Astrocyte of the spinal cord (primary cell): Measurements from ENCODE around the gene KCNG2.
"Not testable (repeated sequence)": the region's sequence is repeated elsewhere in the genome, so short reads cannot be mapped to it uniquely, and the experiment has no call there.

Experiments
- DNase-seq: peaks from one replicate; pipeline ENCODE4 v3.0.0; 2011; ENCODE audit warnings: low read depth, low spot score
- H3K4me3 ChIP-seq: 2 replicates; pipeline ENCODE4 v1.5.1; 2011; ENCODE audit warnings: low read depth, mild to moderate bottlenecking, low read length, moderate library complexity
- CTCF ChIP-seq: IDR thresholded peaks from 2 replicates; pipeline ENCODE4 v1.5.1; 2012; ENCODE audit warnings: low read depth, mild to moderate bottlenecking, low read length, inconsistent platforms
- in situ Hi-C: cut with HindIII; loops from 2 replicates; pipeline ENCODE4 v1.10.0; 2017; ENCODE audit warnings: low sequenced_read_pairs

KCNG2 gene, protein sequence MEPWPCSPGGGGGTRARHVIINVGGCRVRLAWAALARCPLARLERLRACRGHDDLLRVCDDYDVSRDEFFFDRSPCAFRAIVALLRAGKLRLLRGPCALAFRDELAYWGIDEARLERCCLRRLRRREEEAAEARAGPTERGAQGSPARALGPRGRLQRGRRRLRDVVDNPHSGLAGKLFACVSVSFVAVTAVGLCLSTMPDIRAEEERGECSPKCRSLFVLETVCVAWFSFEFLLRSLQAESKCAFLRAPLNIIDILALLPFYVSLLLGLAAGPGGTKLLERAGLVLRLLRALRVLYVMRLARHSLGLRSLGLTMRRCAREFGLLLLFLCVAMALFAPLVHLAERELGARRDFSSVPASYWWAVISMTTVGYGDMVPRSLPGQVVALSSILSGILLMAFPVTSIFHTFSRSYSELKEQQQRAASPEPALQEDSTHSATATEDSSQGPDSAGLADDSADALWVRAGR

GRCh38 chr18:79797518-79798345, at the start of gene KCNG2:
Gene KCNG2, plus strand, starts transcription at chr18:79797938. Its CDS starts 65,730 bp downstream, at chr18:79863668.
- DNase-seq = no peak
- no peak within 1 kb of the TSS for H3K4me3 ChIP-seq
- in situ Hi-C loops = no loop called here
- TF ChIP-seq CTCF = peak; percentile 8

DNA sequence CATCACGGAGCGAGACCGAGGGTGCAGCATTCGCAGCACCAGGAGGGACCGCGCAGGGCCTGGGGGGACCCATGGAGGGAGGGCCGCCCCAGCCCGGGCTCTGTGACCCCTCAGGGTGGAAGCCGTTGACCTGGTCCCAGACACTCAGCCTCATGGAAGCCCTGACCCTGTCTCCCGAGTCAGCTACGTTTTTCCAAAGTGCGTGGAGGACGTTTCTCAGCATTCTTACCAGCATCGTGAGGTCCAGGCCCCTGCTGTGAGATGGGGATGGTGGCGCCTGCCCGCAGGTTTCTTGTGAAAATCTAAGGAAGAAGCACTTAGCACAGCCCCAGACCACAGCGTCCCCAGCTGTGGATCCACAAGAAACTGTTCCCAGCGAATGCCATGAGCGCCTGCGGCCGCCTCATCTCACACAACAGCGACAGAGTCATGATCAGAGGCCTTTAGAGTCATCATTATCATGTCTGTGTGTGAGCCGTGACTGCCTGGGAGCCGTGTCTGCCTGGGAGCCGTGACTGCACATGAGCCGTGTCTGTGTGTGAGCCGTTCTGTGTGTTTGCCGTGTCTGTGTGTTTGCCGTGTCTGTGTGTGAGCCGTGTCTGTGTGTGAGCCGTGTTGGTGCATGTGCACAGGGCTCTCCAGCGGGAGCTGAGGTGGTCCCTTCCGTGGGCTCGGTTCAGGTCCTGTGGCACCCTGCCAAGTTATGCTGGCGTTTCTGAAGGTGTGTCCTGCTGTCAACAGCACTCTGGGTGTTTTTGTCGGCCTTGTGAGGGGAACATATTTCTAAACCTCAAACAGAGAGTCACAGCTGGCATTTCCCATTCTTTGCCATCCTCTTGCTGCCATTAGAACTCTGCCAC, 49.2 kb upstream of the KCNG2 start:
- in situ Hi-C loops = no loop called here
- no peak for TF ChIP-seq CTCF
- no peak overlapping the region for H3K4me3 ChIP-seq
- no peak for DNase-seq

GRCh38 chr18:79749251-79750191, 48.2 kb upstream of the KCNG2 start:
- no peak overlapping the region for H3K4me3 ChIP-seq
- TF ChIP-seq CTCF = no peak
- in situ Hi-C loops = no loop called here
- DNase-seq = no peak

GRCh38 chr18:79750980-79751571, 46.7 kb upstream of the KCNG2 start:
- TF ChIP-seq CTCF = no peak
- no peak overlapping the region for H3K4me3 ChIP-seq
- in situ Hi-C loops = no loop called here
- no peak for DNase-seq

DNA sequence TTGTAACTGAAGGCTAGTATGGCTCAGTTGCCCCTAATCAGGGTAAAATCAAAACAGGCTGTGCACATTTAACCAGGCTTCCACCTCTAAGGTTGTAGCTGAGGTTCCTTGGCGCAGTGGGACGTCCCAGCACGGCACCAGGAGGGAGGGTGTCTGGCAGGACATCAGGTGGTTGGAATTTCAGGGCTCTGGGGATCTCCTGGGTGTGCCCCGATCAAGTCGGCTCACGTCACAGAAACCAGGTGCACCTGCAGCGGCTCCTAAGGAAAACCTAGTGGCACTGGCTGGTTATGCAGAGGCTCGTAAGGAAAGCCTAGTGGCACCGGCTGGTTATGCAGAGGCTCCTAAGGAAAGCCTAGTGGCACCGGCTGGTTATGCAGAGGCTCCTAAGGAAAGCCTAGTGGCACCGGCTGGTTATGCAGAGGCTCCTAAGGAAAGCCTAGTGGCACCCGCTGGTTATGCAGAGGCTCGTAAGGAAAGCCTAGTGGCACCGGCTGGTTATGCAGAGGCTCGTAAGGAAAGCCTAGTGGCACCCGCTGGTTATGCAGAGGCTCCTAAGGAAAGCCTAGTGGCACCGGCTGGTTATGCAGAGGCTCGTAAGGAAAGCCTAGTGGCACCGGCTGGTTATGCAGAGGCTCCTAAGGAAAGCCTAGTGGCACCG, 45.7 kb upstream of the KCNG2 start:
- DNase-seq, in situ Hi-C loops, H3K4me3 ChIP-seq: not testable (repeated sequence)

DNA sequence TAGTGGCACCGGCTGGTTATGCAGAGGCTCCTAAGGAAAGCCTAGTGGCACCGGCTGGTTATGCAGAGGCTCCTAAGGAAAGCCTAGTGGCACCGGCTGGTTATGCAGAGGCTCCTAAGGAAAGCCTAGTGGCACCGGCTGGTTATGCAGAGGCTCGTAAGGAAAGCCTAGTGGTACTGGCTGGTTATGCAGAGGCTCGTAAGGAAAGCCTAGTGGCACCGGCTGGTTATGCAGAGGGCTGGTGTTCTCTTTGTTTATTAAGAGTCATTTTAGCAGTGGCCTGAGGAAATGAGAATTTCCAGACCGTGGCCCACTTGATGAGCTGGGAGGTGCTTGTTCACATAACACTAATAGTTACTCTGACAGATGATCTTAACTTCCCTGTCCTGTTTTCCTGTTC, 44.8 kb upstream of the KCNG2 start:
- in situ Hi-C loops, DNase-seq: not testable (repeated sequence)

More for the DNA sequence above, 44.8 kb upstream of the KCNG2 start:
- H3K4me3 ChIP-seq = not testable (repeated sequence)
